GM23248 (cell line): ENCODE measurements around the gene SERPIND1. TPM values are rescaled to one million over a fixed set of nuclear protein-coding genes. Genes with fewer than 3 reads are reported as not detected.
A peak's percentile ranks its signal among the peaks of the same experiment; 100 is the strongest.

ENCODE experiments used
- DNase-seq: peaks from one replicate; pipeline ENCODE4 v3.0.0-alpha.2; 2015
- H2AFZ ChIP-seq: fragments of 200-600 bp; sonication (generic); 2 replicates; pipeline ENCODE4 v1.6.1; 2016; ENCODE audit warnings: antibody characterized with exemption
- H3F3A ChIP-seq: fragments of 200-600 bp; sonication (generic); 2 replicates; pipeline ENCODE4 v1.6.1; 2016; ENCODE audit warnings: mild to moderate bottlenecking, antibody characterized with exemption, mixed run types; ENCODE audit not compliant: insufficient read depth
- H3K27ac ChIP-seq: fragments of 200-600 bp; sonication (generic); 2 replicates; pipeline ENCODE4 v1.5.1; 2016; ENCODE audit warnings: mild to moderate bottlenecking
- H3K27me3 ChIP-seq: fragments of 200-600 bp; sonication (generic); replicated peaks from 2 replicates; pipeline ENCODE4 v1.6.1; 2016; ENCODE audit warnings: mild to moderate bottlenecking; ENCODE audit not compliant: insufficient read depth
- H3K36me3 ChIP-seq: fragments of 200-600 bp; sonication (generic); 2 replicates; pipeline ENCODE4 v1.6.1; 2016; ENCODE audit warnings: low read depth, mild to moderate bottlenecking
- H3K4me1 ChIP-seq: fragments of 200-600 bp; sonication (generic); 2 replicates; pipeline ENCODE4 v1.6.1; 2016; ENCODE audit warnings: mild to moderate bottlenecking; ENCODE audit not compliant: insufficient read depth
- H3K4me2 ChIP-seq: fragments of 200-600 bp; sonication (generic); one replicate; pipeline ENCODE4 v1.6.1; 2016; ENCODE audit warnings: mild to moderate bottlenecking; ENCODE audit not compliant: unreplicated experiment
- H3K4me3 ChIP-seq: fragments of 200-600 bp; sonication (generic); 2 replicates; pipeline ENCODE4 v1.5.1; 2016; ENCODE audit warnings: mild to moderate bottlenecking
- H3K79me2 ChIP-seq: fragments of 200-600 bp; sonication (generic); 2 replicates; pipeline ENCODE4 v1.6.1; 2016; ENCODE audit warnings: mild to moderate bottlenecking; ENCODE audit not compliant: insufficient read depth
- H3K9ac ChIP-seq: fragments of 200-600 bp; sonication (generic); 2 replicates; pipeline ENCODE4 v1.6.1; 2016; ENCODE audit warnings: mild to moderate bottlenecking
- H3K9me2 ChIP-seq: fragments of 200-600 bp; sonication (generic); 2 replicates; pipeline ENCODE4 v1.6.1; 2016; ENCODE audit warnings: mixed run types, mild to moderate bottlenecking, moderate library complexity; ENCODE audit not compliant: insufficient read depth
- H3K9me3 ChIP-seq: fragments of 200-600 bp; sonication (generic); one replicate; pipeline ENCODE4 v1.6.1; 2017; ENCODE audit warnings: low read depth
- H4K20me1 ChIP-seq: fragments of 200-600 bp; sonication (generic); 2 replicates; pipeline ENCODE4 v1.6.0; 2016; ENCODE audit not compliant: insufficient read depth
- EZH2 ChIP-seq: fragments of 200-600 bp; sonication (generic); IDR thresholded peaks from 2 replicates; pipeline ENCODE4 v1.6.1; 2018; ENCODE audit warnings: antibody characterized with exemption, mild to moderate bottlenecking; ENCODE audit not compliant: insufficient read depth, poor library complexity, severe bottlenecking
- EZH2phosphoT487 ChIP-seq: fragments of 200-600 bp; sonication (generic); IDR thresholded peaks from 2 replicates; pipeline ENCODE4 v1.6.1; 2018; ENCODE audit warnings: antibody characterized with exemption, moderate library complexity, mild to moderate bottlenecking, low read depth; ENCODE audit not compliant: insufficient read depth
- WGBS, 2 experiments: methylation state at CpG; one replicate each; pipeline ENCODE4 v1.1.6; 2015 to 2017; ENCODE audit warnings: low lambda C conversion rate in 2 of 2, low coverage in 1 of 2; ENCODE audit errors: missing lambda C conversion rate in 2 of 2; 5-methylcytosine and 5-hydroxymethylcytosine counted together
- in situ Hi-C: fragments of 300-500 bp; cut with MboI; formaldehyde crosslinking; loops from 2 replicates; pipeline ENCODE4 v1.15.0; 2020
- polyA plus RNA-seq: library from polyadenylated mRNA; unstranded; fragments of >200 nt; fragmentation: Nextera tagmentation; extraction: Ambion mirVana; gene quantifications from 2 replicates; pipeline ENCODE4 v1.2.1, GENCODE V29; 2016
- total RNA-seq: library from RNA; depleted of rRNA; stranded (reverse); fragments of >200 nt; shearing (Covaris generic); gene quantifications from 2 replicates; pipeline ENCODE4 v1.2.3, GENCODE V29; 2014

The SERPIND1 gene
- total and polyA plus RNA-seq, 2 experiments from 2014 or later = 0.26 TPM; not detected in 1

DNA sequence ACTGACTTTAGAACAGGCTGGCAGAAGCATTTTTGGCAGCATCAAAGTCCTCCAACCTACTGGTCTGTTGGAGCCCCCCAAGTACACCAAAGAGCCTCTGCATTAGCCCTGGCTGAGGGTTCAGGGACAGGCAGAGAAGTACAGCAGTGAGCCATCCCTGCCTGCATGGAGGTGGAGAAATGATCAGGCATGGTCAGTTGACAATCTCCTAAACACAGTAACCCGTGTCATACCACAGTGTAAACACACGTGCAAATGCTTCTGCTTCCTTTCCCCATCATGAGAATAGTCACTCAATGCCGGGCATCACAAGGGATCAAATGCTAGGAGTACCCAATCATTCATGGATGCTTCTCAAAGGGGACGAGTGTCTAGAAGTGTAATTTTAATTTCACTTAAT is 8.2 kb downstream of the SERPIND1 start:
- H3K4me3 ChIP-seq = no peak overlapping the region
- in situ Hi-C loops = no loop called here
- H3K27ac ChIP-seq = no peak overlapping the region
- H4K20me1 ChIP-seq = no peaks in the 10 kb centered on the region
- 0 out of 2 replicates have a peak, but pooled peaks cover 24% of the 10 kb centered on the region for H3F3A ChIP-seq
- H3K27me3 ChIP-seq = no peaks in the 10 kb centered on the region
- TF ChIP-seq EZH2phosphoT487 (no peak), EZH2 (no peak)
- no peaks in the 10 kb centered on the region for H3K9me3 ChIP-seq
- H2AFZ ChIP-seq = no peak overlapping the region
- H3K9ac ChIP-seq = no peak overlapping the region
- H3K4me1 ChIP-seq = peaks cover 13% of the 10 kb centered on the region
- no peaks in the 10 kb centered on the region for H3K9me2 ChIP-seq
- DNase-seq = no peak
- H3K4me2 ChIP-seq = no peak overlapping the region
- no peaks in the 10 kb centered on the region for H3K36me3 ChIP-seq
- no peaks in the 10 kb centered on the region for H3K79me2 ChIP-seq
- WGBS, 2 experiments = 95 to 98% methylated on average over 4 of the region's 4 CpGs

DNA sequence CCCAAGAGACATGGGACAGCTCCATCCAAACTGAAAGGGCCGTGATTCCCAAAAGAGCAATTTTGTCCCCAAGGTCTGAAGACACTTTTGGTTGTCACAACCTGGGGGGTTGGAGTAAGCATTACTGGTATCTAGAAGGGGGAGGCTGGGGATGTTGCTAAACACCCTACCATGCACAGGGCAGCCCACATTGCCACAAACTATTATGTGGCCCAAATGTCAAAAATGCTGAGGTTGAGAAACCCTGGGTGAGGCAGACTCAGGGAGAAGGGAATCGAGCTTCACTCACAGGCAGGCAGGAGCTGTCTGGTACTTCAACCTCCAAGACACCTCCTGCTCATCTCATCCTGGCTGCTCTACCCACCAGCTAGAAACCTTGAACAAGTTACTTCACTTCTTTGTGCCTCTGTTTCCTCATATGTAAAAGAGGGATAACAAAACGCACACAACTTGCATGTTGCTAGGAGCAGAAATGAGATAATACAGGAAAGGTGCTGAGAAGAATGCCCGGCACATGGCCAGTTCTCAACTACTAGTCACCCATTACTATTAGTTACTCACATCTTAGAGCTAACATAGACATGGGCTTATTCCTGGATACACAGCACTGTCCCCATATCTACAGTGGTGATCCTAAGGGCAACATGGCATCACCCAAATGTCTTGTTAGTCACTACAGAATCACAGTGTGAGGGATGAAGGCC is 8.8 kb downstream of the SERPIND1 start:
- H2AFZ ChIP-seq = no peak overlapping the region
- H3K9me3 ChIP-seq = no peaks in the 10 kb centered on the region
- H3F3A ChIP-seq = 0 out of 2 replicates have a peak, but pooled peaks cover 18% of the 10 kb centered on the region
- H3K9ac ChIP-seq = no peak overlapping the region
- H3K4me1 ChIP-seq = peaks cover 8% of the 10 kb centered on the region
- no peaks in the 10 kb centered on the region for H3K27me3 ChIP-seq
- DNase-seq = peak; percentile 37
- H3K27ac ChIP-seq = no peak overlapping the region
- no peak overlapping the region for H3K4me3 ChIP-seq
- H3K9me2 ChIP-seq = no peaks in the 10 kb centered on the region
- H3K36me3 ChIP-seq = 0 out of 2 replicates have a peak, but pooled peaks cover 5% of the 10 kb centered on the region
- WGBS, 2 experiments = 84 to 89% methylated on average over 4 of the region's 4 CpGs
- TF ChIP-seq EZH2phosphoT487 (no peak), EZH2 (no peak)
- H3K4me2 ChIP-seq = no peak overlapping the region
- H3K79me2 ChIP-seq = no peaks in the 10 kb centered on the region
- H4K20me1 ChIP-seq = no peaks in the 10 kb centered on the region
- in situ Hi-C loops = no loop called here

DNA sequence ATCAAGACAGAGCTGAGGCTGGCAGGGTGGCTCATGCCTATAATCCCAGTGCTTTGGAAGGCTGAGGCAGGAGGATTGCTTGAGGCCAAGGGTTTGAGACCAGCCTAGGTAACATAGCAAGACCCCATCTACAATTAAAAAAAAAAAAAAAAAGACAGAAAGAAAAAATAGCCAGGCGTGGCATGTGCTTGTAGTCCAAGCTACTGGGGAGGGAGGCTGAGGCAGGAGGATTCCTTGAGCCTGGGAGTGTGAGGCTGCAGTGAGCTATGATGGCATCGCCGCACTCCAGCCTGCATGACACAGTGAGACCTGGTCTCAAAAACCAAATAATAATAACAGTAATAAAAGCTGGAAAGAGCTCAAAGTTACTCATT is 9.4 kb downstream of the SERPIND1 start:
- H3F3A ChIP-seq = 0 out of 2 replicates have a peak, but pooled peaks cover 13% of the 10 kb centered on the region
- H3K9me2 ChIP-seq = no peaks in the 10 kb centered on the region
- no peaks in the 10 kb centered on the region for H3K79me2 ChIP-seq
- no peaks in the 10 kb centered on the region for H3K9me3 ChIP-seq
- TF ChIP-seq EZH2 (no peak), EZH2phosphoT487 (no peak)
- H3K9ac ChIP-seq = no peak overlapping the region
- WGBS, 2 experiments = 94 to 96% methylated on average over 3 of the region's 3 CpGs
- H3K4me1 ChIP-seq = peaks cover 2% of the 10 kb centered on the region
- no peaks in the 10 kb centered on the region for H3K27me3 ChIP-seq
- in situ Hi-C loops = no loop called here
- H2AFZ ChIP-seq = no peak overlapping the region
- H3K4me3 ChIP-seq = no peak overlapping the region
- H3K27ac ChIP-seq = peak overlapping the region; percentile 41
- DNase-seq = peak; percentile 4
- H3K4me2 ChIP-seq = no peak overlapping the region
- 0 out of 2 replicates have a peak, but pooled peaks cover 5% of the 10 kb centered on the region for H3K36me3 ChIP-seq
- no peaks in the 10 kb centered on the region for H4K20me1 ChIP-seq

DNA sequence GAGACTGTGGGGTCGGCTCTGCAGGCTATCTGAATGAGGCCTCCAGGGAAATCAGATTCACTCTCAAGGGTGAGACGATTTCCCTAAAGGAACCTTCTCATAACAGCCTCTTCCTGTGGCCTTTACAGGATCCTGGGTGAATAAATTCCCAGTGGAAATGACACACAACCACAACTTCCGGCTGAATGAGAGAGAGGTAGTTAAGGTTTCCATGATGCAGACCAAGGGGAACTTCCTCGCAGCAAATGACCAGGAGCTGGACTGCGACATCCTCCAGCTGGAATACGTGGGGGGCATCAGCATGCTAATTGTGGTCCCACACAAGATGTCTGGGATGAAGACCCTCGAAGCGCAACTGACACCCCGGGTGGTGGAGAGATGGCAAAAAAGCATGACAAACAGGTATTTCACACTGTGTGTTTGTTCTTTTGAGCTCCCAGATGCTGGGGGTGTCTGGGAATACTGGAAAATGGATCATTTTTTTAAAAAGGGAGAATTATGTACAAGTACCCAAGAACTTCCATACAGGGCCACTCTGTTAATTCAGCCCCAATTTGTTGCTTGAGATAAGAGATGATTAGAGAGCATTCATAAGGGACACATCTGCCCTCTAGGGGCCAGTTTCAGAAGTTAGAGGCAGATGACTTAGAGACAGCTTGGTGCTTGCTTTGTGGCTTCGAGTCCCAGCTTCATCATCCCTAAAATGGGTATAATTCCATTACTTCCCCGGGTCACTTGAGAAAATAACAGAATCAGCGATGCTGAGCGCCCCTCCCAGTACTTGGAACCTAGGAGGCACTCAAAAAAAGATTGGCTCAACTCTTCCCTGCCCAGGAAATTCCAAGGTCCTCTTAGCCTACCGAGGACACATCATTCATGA is 10.2 kb downstream of the SERPIND1 start:
- Histone ChIP-seq H3K79me2 (no peaks in the 10 kb centered on the region), H3K4me2 (no peak overlapping the region), H3K4me3 (no peak overlapping the region), H3F3A (0 out of 2 replicates have a peak, but pooled peaks cover 9% of the 10 kb centered on the region), H3K27me3 (no peaks in the 10 kb centered on the region), H3K9ac (no peak overlapping the region), H3K4me1 (no peaks in the 10 kb centered on the region), H3K27ac (peak overlapping the region; percentile 41), H2AFZ (no peak overlapping the region), H3K9me3 (no peaks in the 10 kb centered on the region), H3K36me3 (0 out of 2 replicates have a peak, but pooled peaks cover 5% of the 10 kb centered on the region), H3K9me2 (no peaks in the 10 kb centered on the region), H4K20me1 (no peaks in the 10 kb centered on the region)
- peak; percentile 70 for DNase-seq
- in situ Hi-C loops = no loop called here
- 75 to 77% methylated on average over 14 of the region's 14 CpGs for WGBS, 2 experiments
- TF ChIP-seq EZH2phosphoT487 (no peak), EZH2 (no peak)
